COLO668 (cell line): ENCODE measurements around the gene FIBCD1.
"Not testable (repeated sequence)": the region's sequence is repeated elsewhere in the genome, so short reads cannot be mapped to it uniquely, and the experiment has no call there.

ENCODE experiments used
- DNase-seq: peaks from one replicate; lab custom pipeline; 2025; ENCODE audit not compliant: unreplicated experiment; lab: John Stamatoyannopoulos, UW

FIBCD1 gene

GRCh38 chr9:130910670-130911069 is 28.4 kb downstream of the FIBCD1 start:
- not testable (repeated sequence) for DNase-seq

- DNase-seq: not testable (repeated sequence)
Measured at GRCh38 chr9:130910041-130910440, 29.0 kb downstream of the FIBCD1 start.

DNA sequence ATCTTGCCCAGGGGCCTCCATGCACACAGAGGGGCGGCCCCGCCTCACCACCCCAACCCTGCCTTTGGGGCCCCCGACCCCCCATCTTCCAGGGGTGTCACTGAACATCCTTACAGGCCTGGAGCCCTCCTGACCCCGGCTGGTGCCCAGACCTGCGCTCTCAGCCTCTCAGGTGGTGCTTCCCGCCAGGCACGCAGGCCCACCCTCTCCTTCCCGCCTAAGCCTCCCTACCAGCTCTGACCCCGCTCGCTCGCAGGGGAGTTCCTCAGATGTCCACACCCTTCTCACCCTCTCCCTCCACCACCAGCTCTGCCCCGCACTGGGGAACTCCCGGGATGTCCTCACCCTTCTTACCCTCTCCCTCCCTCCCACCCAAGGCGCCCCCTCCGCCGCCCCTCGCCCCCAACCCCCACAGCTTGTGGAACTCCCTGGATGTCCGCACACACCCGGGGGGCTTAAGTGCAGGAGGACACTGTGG is 30.1 kb downstream of the FIBCD1 start:
- DNase-seq: no peak

DNA sequence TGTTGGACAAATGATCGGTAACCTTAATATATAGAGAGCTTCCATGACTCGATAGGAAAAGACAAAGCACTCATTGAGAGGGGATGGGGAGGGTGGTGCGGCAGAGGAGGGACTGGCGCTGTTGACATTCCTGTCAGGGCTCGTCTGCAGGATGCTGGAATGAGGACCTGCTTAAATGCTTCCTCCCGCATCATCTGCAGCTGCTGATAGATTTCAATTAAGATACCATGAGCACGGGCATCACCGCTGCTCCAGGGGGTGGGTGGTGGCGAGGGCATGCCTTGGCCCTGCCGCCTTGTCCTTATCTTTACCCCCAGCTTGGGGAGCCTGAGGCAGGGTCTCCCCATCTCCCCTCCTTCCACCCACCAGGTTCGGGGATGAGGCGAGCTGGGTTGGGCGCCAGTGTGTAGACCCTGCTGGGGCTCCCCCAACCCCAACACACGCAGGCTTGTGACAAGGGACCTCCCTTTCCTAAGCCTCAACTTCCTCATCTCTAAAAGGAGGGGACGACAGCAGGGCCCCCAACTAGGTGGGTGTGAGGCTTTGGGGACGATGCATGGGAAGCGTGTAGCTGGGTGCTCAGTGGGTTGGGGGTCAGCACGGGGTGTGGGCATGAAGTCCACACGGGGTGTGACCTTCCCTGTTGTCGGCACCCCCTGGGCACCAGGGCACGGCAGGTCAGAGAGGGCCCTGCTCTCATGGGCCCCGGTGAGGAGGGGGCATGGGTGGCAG is 30.7 kb downstream of the FIBCD1 start:
- DNase-seq: no peak

DNA sequence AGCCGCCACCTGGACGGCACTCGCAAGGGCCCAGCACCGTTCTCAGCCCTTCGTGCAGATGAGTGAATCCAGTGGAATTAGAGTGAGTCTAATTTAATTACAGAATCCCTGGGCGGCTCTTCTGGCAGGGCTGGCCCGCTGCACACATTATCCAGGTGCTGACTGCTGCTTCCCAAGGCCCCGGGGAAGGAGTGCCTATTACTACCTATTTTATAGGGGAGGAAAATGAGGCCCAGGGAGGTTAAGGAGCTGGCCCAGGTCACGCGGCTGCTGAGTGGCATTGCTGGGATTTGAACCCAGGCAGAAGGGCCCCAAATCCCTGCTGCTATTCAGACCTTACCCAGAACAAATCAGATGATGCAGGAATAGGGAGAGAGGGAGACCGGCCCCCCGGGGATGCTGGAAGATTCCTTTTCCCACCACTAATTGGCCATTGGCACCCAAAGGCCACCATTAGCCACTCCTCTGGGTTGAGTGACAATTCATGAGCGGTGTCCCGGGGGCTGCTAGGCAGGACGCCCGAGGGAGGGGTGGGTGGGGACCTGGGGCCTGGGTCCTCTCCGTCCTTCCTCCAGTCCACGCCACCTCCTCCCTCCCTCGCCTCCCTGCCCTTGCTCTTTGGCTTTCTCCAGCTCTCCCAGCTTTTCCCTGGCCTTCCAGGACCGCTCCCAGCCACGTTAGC is 32.2 kb downstream of the FIBCD1 start:
- no peak for DNase-seq

DNA sequence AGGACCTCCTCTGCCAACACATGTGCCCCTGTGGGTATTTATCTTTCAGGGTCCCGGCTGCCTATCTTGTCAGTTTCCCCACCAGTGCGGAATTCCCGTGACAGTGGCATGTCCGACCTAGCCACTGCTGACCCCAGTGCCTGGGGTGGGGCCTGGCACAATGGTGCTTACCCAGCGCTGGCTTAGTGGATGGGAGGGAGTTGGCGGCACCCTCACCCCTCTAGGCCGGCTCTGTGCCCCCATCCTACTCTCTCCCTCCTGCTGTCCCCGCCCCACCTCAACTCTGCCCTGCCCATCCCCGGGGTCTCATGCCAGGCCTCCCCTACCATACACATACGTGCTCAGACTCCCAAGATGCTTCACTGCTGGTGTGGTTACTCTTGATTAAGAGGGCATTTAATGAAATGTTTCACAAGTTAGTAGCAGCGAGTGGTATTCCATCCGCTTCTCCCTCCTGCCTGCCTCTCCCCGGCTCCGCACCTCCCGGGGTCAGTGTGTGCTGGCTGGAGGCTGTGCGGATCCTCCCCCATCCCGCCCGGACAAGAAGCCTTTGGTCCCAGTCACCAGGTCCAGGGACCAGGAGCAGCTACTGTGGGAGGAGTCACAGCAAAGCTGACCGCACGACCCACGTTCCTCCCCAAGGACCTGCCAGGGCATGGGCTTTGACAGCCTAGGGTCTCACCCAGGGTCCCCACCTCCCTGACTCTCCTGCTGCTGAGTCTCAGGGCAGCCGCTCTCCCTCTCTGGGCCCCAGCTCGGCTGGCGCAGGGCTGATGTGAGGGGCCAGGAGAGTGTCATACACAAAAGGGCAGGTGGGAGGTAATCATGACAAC is 32.9 kb downstream of the FIBCD1 start:
- DNase-seq: no peak

- DNase-seq: no peak
Measured at GRCh38 chr9:130905125-130905901, 33.7 kb downstream of the FIBCD1 start.

- DNase-seq: no peak
Measured at GRCh38 chr9:130904070-130905044, 34.7 kb downstream of the FIBCD1 start.

DNA sequence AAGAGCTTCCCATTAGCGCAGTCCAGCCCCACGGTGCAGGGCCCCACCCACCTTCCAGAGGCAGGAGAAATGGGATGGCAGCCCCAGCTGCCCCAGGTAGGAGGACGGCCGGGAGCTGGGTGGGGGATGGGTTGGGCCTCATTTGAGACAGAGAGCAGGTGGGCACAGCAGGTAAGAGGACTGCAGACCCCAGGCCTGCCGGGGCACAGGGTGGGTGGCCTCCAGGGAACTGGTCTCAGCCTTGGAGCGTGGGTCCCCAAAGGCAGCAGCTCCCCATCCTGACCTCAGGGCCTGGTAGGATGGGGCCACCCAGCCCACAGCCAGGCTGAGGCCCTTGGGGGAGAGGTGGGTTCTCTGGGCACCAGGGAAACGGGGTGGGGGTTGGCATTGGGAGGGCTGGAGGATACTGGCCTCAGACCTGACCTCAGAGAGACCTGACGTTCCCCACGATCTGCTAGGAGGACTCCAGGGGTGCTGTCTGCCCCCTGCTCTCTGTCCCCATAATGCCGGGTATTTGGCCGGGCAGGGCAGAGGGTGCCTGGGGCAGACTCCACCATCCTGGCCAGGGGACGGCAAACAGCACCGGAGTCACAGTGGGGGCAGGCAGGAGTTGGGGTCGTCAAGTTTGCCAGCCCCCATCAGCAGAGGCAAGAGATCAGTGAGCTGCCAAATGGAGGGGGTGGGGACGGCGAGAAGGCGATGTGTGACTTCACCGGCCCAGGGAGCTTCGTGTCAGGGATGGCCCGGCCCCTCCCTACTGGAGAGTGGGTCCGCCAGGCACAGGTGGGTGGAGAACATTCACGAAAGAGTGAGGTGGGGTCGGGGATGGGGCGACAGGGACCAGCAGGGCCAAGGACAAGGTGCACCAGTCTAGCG is 35.6 kb downstream of the FIBCD1 start:
- DNase-seq: no peak

DNA sequence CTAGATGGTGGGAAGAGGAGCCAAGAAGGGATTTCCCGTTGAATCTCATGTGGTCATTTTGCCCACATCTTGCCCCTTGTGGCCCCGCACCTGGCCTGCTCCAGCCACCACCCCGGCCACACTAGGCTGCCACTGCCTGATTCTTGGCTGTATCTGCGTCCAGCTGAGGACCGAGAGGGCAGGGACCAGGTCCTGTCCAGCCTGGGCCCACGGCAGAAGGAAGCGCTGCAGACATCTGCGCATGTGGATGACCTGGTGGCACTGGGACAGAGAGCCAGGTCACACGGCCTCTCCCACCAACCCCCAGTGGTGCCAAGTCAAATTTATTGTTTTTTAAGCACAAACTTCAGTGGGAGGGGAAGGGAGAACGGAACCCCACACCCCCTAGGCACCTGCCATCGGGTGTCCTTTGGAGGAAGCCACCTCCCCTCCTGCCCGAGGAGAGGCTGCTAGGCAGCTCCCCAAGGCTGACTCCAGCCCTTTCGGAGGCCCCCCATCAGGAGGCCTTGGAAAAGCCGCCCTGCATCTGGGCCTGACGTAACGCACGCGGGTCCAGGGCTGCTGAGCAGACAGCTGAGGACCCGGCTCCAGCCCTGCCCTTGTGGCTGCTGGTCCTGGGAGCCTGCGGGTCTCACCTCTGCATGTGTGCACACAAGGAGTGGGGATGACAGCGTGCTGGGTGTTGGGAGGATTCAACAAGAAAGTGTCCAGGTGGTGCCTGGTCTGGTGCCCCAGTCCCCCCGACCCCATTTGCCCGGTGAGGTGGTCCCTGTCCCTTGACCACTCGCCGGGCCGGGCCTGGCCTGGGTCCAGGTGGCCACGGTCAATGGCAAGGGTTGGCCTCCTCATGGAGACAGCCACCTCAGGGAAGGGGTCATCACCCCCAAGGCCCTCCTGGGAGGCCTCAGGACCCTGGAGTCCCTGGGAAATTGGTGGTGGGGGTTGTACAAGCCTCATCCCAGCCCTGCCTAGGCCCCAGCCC is 36.6 kb downstream of the FIBCD1 start:
- DNase-seq: no peak

- peak; percentile 57 for DNase-seq
Measured at GRCh38 chr9:130901498-130902203, 37.4 kb downstream of the FIBCD1 start.

DNA sequence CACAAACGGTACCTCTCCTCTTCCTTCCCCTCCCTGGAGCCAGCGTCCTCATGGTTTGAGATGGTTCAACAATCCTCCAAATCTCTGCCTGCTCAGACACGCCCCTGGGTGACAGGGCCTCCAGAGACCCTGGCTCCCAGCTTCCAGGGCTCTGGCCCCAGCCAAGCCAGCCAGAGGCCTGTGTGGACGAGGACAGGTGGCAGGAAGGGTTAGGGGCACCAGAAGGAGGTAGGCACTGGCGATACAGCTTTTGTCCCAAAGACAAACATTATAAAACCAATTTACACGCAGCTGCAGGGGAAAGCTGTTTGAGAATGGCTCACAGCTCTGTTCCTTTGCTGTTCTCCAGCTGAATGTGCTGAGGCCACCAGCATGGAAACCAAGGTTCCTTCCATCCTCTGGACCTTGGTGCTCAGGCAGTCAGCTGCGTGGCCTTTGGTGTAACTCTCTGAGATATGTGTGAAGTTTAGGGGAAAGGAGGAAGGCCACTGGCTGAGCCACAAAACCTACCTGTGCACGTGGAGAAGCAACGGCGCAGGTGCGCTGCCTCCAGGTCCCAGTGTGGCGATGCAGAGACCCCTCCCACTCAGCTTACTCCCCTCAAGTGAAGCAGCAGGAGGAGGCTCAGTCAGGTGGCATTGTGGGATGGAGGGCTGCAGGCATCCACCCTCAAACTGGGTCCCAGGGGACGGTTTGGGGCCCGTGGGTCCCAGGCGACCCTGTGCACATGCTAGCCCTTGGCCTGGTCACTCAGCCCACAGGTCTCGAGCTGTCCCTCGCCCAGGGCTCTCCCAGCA is 38.1 kb downstream of the FIBCD1 start:
- DNase-seq: peak; percentile 39

DNA sequence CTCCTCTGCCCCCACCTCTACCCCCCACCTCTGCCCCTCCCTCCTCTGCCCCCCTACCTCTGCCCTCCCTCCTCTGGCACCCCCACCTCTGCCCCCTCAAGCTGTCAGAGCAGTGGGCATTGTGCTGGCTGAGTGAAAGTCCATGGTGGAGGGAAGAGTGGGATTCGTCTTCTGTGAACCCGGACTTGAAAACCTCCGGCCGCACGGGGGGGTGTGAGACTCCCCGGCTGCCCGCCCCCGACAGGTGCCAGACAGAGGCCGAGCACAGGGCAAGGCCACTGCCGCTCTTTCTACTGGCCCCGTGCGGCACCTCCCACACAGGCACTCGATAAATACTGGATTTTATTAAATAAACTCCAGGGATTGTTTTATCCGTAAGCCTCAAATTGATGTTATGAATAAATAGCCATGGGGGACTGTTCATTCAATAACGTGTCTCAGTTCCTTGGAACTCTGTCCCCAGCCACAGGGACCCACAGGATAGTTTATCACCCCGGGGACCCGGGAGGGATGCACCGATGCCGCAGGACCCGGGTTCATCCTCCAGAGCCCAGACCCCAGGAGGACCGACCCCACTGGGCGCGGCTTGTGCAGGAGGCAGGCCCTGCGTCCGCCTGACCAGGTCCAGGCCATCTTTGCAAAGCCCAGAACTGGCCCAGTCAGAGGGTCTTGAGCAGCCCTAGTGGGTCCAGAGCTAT is 39.8 kb downstream of the FIBCD1 start:
- DNase-seq: peak; percentile 46

DNA sequence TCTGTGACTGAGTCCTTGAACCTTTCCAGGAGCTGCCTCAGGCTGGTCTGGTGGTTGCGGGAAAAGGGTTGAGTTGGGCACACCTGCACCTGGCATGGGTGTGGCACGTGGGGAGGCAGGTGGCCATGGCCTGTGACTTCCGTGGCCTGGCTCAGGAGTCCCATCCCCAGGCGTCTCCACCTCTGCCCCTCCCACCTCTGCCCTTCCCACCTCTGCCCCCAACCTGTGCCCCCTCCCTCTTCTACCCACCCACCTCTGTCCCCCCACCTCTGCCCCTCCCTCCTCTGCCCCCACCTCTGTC is 40.5 kb downstream of the FIBCD1 start:
- peak; percentile 75 for DNase-seq

GRCh38 chr9:130897848-130898551 is 41.0 kb downstream of the FIBCD1 start:
- DNase-seq: no peak
